GM23338 (cell line): ENCODE results near the gene POTEJ. TPM values are rescaled to one million over a fixed set of nuclear protein-coding genes. Genes with fewer than 3 reads are reported as not detected.
"Not testable (repeated sequence)": the region's sequence is repeated elsewhere in the genome, so short reads cannot be mapped to it uniquely, and the experiment has no call there.

ENCODE experiments used
- ATAC-seq: fragments of 200-7000 bp; cut with Tn5 transposase; 3 replicates; pipeline ENCODE4 v1.9.1; 2020
- DNase-seq: peaks from one replicate; pipeline ENCODE4 v3.0.0-alpha.2; 2015; ENCODE audit warnings: low spot score
- H2AFZ ChIP-seq: fragments of 200-600 bp; sonication (generic); 2 replicates; pipeline ENCODE4 v1.8.0; 2016; ENCODE audit warnings: antibody characterized with exemption, mild to moderate bottlenecking, moderate library complexity
- H3F3A ChIP-seq: fragments of 200-600 bp; sonication (generic); replicated peaks from 2 replicates; pipeline ENCODE4 v1.8.0; 2017; ENCODE audit warnings: antibody characterized with exemption, mixed run types, low read depth
- H3K27ac ChIP-seq: fragments of 200-600 bp; sonication (generic); 2 replicates; pipeline ENCODE4 v1.6.1; 2016; ENCODE audit warnings: low read depth
- H3K27me3 ChIP-seq: fragments of 200-600 bp; sonication (generic); 2 replicates; pipeline ENCODE4 v1.8.0; 2016; ENCODE audit warnings: mild to moderate bottlenecking, mixed run types, moderate library complexity; ENCODE audit not compliant: insufficient read depth
- H3K36me3 ChIP-seq: fragments of 200-600 bp; sonication (generic); 2 replicates; pipeline ENCODE4 v1.8.0; 2016; ENCODE audit warnings: mild to moderate bottlenecking; ENCODE audit not compliant: insufficient read depth
- H3K4me1 ChIP-seq: fragments of 200-600 bp; sonication (generic); 2 replicates; pipeline ENCODE4 v1.8.0; 2016; ENCODE audit warnings: mild to moderate bottlenecking, moderate library complexity; ENCODE audit not compliant: insufficient read depth
- H3K4me2 ChIP-seq: fragments of 200-600 bp; sonication (generic); 2 replicates; pipeline ENCODE4 v1.7.1; 2017; ENCODE audit warnings: mixed run types
- H3K4me3 ChIP-seq: fragments of 200-600 bp; sonication (generic); 2 replicates; pipeline ENCODE4 v1.6.1; 2016; ENCODE audit warnings: mixed run types
- H3K79me2 ChIP-seq: fragments of 200-600 bp; sonication (generic); replicated peaks from 2 replicates; pipeline ENCODE4 v1.8.0; 2017; ENCODE audit warnings: mild to moderate bottlenecking; ENCODE audit not compliant: insufficient read depth
- H3K9me2 ChIP-seq: fragments of 200-600 bp; sonication (generic); 2 replicates; pipeline ENCODE4 v1.8.0; 2017; ENCODE audit not compliant: insufficient read depth
- H4K20me1 ChIP-seq: fragments of 200-600 bp; sonication (generic); replicated peaks from 2 replicates; pipeline ENCODE4 v1.8.0; 2017; ENCODE audit warnings: mild to moderate bottlenecking; ENCODE audit not compliant: insufficient read depth
- H3K27ac Mint-ChIP-seq: 2 replicates; pipeline ENCODE4 v1.8.0; 2020; ENCODE audit warnings: inconsistent platforms, mild to moderate bottlenecking, moderate library complexity, mixed read lengths
- H3K27me3 Mint-ChIP-seq: 3 replicates; pipeline ENCODE4 v1.8.0; 2022; ENCODE audit warnings: low read depth, mild to moderate bottlenecking, moderate library complexity, mixed read lengths, inconsistent platforms; ENCODE audit not compliant: insufficient read depth, poor library complexity
- H3K36me3 Mint-ChIP-seq: 3 replicates; pipeline ENCODE4 v1.8.0; 2021; ENCODE audit warnings: low read depth, mild to moderate bottlenecking, inconsistent platforms, moderate library complexity, mixed read lengths
- H3K4me1 Mint-ChIP-seq: 3 replicates; pipeline ENCODE4 v1.8.0; 2020; ENCODE audit warnings: mild to moderate bottlenecking, inconsistent platforms, mixed read lengths
- H3K4me3 Mint-ChIP-seq: 3 replicates; pipeline ENCODE4 v1.8.0; 2021; ENCODE audit warnings: moderate library complexity, mild to moderate bottlenecking, inconsistent platforms, mixed read lengths
- H3K9me3 Mint-ChIP-seq: 3 replicates; pipeline ENCODE4 v1.8.0; 2020; ENCODE audit warnings: moderate library complexity, mild to moderate bottlenecking, inconsistent platforms, mixed read lengths
- CTCF ChIP-seq, 2 experiments: fragments of 200-600 bp in 1 of 2; sonication (generic) in 1 of 2; conservative IDR thresholded peaks; 2 replicates each; pipeline versions ENCODE4 v1.5.1 to v1.6.1; 2016 to 2017; ENCODE audit warnings: antibody characterized with exemption in 2 of 2, low read depth in 2 of 2, mild to moderate bottlenecking in 2 of 2, moderate library complexity in 1 of 2
- polyA plus RNA-seq: library from polyadenylated mRNA; unstranded; fragments of >200 nt; fragmentation: Nextera tagmentation; extraction: Ambion mirVana; gene quantifications from 2 replicates; pipeline ENCODE4 v1.2.1, GENCODE V29; 2016
- total RNA-seq: library from RNA; depleted of rRNA; stranded (reverse); fragments of >200 nt; shearing (Covaris generic); gene quantifications from 2 replicates; pipeline ENCODE4 v1.2.3, GENCODE V29; 2014

POTEJ gene
- total and polyA plus RNA-seq, 2 experiments from 2014 or later = 0.06 to 0.63 TPM

GRCh38 chr2:130665596-130665995, 54.4 kb downstream of the POTEJ start:
- H3K27ac ChIP-seq, ATAC-seq, H2AFZ ChIP-seq, H3K36me3 ChIP-seq, H4K20me1 ChIP-seq, H3K36me3 Mint-ChIP-seq, H3K9me3 Mint-ChIP-seq, H3K27me3 ChIP-seq, H3K4me2 ChIP-seq, H3K4me3 ChIP-seq, H3K4me1 ChIP-seq, H3K27me3 Mint-ChIP-seq, H3K9me2 ChIP-seq, H3K4me3 Mint-ChIP-seq, H3K4me1 Mint-ChIP-seq, H3K79me2 ChIP-seq, DNase-seq, H3F3A ChIP-seq, H3K27ac Mint-ChIP-seq: not testable (repeated sequence)
- TF ChIP-seq CTCF (conservative IDR thresholded peaks at IDR 0.05; ENCODE audit: low read depth in 2 of 2) = peak; percentile 10 to 27; a peak in 2 of 4 replicates

- not testable (repeated sequence) for ATAC-seq, H3K4me1 Mint-ChIP-seq, H3K27me3 ChIP-seq, H3K4me2 ChIP-seq, H3K4me1 ChIP-seq, DNase-seq, H2AFZ ChIP-seq, H3K79me2 ChIP-seq, H4K20me1 ChIP-seq, H3F3A ChIP-seq, H3K9me3 Mint-ChIP-seq, H3K4me3 Mint-ChIP-seq, H3K36me3 Mint-ChIP-seq, H3K36me3 ChIP-seq, H3K4me3 ChIP-seq, H3K9me2 ChIP-seq, H3K27ac Mint-ChIP-seq, H3K27ac ChIP-seq, H3K27me3 Mint-ChIP-seq
Measured at GRCh38 chr2:130667516-130667915, 56.3 kb downstream of the POTEJ start.

GRCh38 chr2:130670026-130670745, 58.9 kb downstream of the POTEJ start:
- not testable (repeated sequence) for H3K9me3 Mint-ChIP-seq, ATAC-seq, H3K27me3 Mint-ChIP-seq, H3K27ac ChIP-seq, H3K27me3 ChIP-seq, H3K4me3 Mint-ChIP-seq, H3F3A ChIP-seq, H3K4me1 Mint-ChIP-seq, H2AFZ ChIP-seq, DNase-seq, H3K79me2 ChIP-seq, H3K4me1 ChIP-seq, H3K9me2 ChIP-seq, H3K4me3 ChIP-seq, H3K36me3 Mint-ChIP-seq, H3K36me3 ChIP-seq, H3K27ac Mint-ChIP-seq, H4K20me1 ChIP-seq, H3K4me2 ChIP-seq

- H4K20me1 ChIP-seq, DNase-seq, H3K9me2 ChIP-seq, H3K4me2 ChIP-seq, H2AFZ ChIP-seq, H3K4me1 Mint-ChIP-seq, H3K27ac ChIP-seq, H3K27me3 ChIP-seq, H3K27ac Mint-ChIP-seq, H3F3A ChIP-seq, H3K4me1 ChIP-seq, H3K9me3 Mint-ChIP-seq, H3K79me2 ChIP-seq, H3K36me3 Mint-ChIP-seq, H3K27me3 Mint-ChIP-seq, H3K4me3 ChIP-seq, H3K36me3 ChIP-seq, H3K4me3 Mint-ChIP-seq: not testable (repeated sequence)
- peak; percentile 51; the same call in 1 of the 3 replicates for ATAC-seq
Measured at GRCh38 chr2:130692041-130692770, 81.0 kb downstream of the POTEJ start.
